Astrocyte (in vitro differentiated cells and primary cell): Measurements from ENCODE around the gene RABL2B. TPM values are rescaled to one million over a fixed set of nuclear protein-coding genes. Genes with fewer than 3 reads are reported as not detected.

ENCODE experiments used
- DNase-seq: peaks from one replicate; pipeline ENCODE4 v3.0.0-alpha.2; 2010; ENCODE audit warnings: low read depth
- FAIRE-seq: peaks from 2 replicates; lab custom pipeline; 2011; peaks lifted over from hg19 to GRCh38; lab: Jason Lieb, UNC
- H2AFZ ChIP-seq: 2 replicates; pipeline ENCODE4 v1.6.0; 2012; ENCODE audit warnings: low read depth, low read length, inconsistent platforms
- H3K27ac ChIP-seq: 2 replicates; pipeline ENCODE4 v1.5.1; 2011; ENCODE audit warnings: low read depth, low read length, inconsistent platforms
- H3K27me3 ChIP-seq: 2 replicates; pipeline ENCODE4 v1.6.0; 2011; ENCODE audit warnings: low read length, inconsistent platforms; ENCODE audit not compliant: insufficient read depth
- H3K36me3 ChIP-seq: 2 replicates; pipeline ENCODE4 v1.5.1; 2011; ENCODE audit warnings: low read length, inconsistent platforms; ENCODE audit not compliant: insufficient read depth
- H3K4me1 ChIP-seq: 2 replicates; pipeline ENCODE4 v1.5.1; 2011; ENCODE audit warnings: low read length, inconsistent platforms; ENCODE audit not compliant: insufficient read depth
- H3K4me2 ChIP-seq: 2 replicates; pipeline ENCODE4 v1.6.0; 2012; ENCODE audit warnings: low read length, inconsistent platforms
- H3K4me3 ChIP-seq: 2 replicates; pipeline ENCODE4 v1.5.1; 2011; ENCODE audit warnings: low read depth, mild to moderate bottlenecking, low read length, inconsistent platforms; ENCODE audit not compliant: insufficient read depth
- H3K79me2 ChIP-seq: 2 replicates; pipeline ENCODE4 v1.6.0; 2012; ENCODE audit warnings: mild to moderate bottlenecking, low read length, inconsistent platforms; ENCODE audit not compliant: insufficient read depth
- H3K9ac ChIP-seq: 2 replicates; pipeline ENCODE4 v1.6.0; 2012; ENCODE audit warnings: mild to moderate bottlenecking, low read length, inconsistent platforms
- H3K9me3 ChIP-seq: 2 replicates; pipeline ENCODE4 v1.5.1; 2012; ENCODE audit warnings: low read depth, mild to moderate bottlenecking, low read length, inconsistent platforms; ENCODE audit not compliant: insufficient read depth
- H4K20me1 ChIP-seq: 2 replicates; pipeline ENCODE4 v1.6.0; 2012; ENCODE audit warnings: low read length, inconsistent platforms; ENCODE audit not compliant: insufficient read depth
- H3K27ac Mint-ChIP-seq: one replicate; pipeline ENCODE4 v1.8.0; 2021; ENCODE audit warnings: mild to moderate bottlenecking, mixed read lengths; ENCODE audit not compliant: unreplicated experiment
- H3K27me3 Mint-ChIP-seq: one replicate; pipeline ENCODE4 v1.8.0; 2021; ENCODE audit warnings: low read depth, mixed read lengths; ENCODE audit not compliant: unreplicated experiment
- H3K36me3 Mint-ChIP-seq: one replicate; pipeline ENCODE4 v1.8.0; 2021; ENCODE audit warnings: low read depth, mixed read lengths; ENCODE audit not compliant: unreplicated experiment
- H3K4me1 Mint-ChIP-seq: one replicate; pipeline ENCODE4 v1.8.0; 2021; ENCODE audit warnings: low read depth, mixed read lengths; ENCODE audit not compliant: unreplicated experiment
- H3K4me3 Mint-ChIP-seq: one replicate; pipeline ENCODE4 v1.8.0; 2021; ENCODE audit warnings: mild to moderate bottlenecking, moderate library complexity, mixed read lengths; ENCODE audit not compliant: unreplicated experiment
- H3K9me3 Mint-ChIP-seq: one replicate; pipeline ENCODE4 v1.8.0; 2021; ENCODE audit warnings: mild to moderate bottlenecking, mixed read lengths; ENCODE audit not compliant: unreplicated experiment
- EZH2 ChIP-seq: IDR thresholded peaks from 2 replicates; pipeline ENCODE4 v1.6.1; 2012; ENCODE audit warnings: mild to moderate bottlenecking, low read length, inconsistent platforms; ENCODE audit not compliant: insufficient read depth
- total RNA-seq: library from RNA; stranded (reverse); gene quantifications from 2 replicates; pipeline ENCODE4 v1.2.1, GENCODE V29; 2021
- TF ChIP-seq, protein P1 (sequence below): IDR thresholded peaks from 2 replicates; pipeline ENCODE4 v1.5.1; 2011; ENCODE audit warnings: low read depth, mild to moderate bottlenecking, inconsistent platforms, low read length, moderate library complexity; ENCODE audit not compliant: insufficient read depth

RABL2B gene
- total RNA-seq, 1 donor from 2014 or later = 26.6 TPM

DNA sequence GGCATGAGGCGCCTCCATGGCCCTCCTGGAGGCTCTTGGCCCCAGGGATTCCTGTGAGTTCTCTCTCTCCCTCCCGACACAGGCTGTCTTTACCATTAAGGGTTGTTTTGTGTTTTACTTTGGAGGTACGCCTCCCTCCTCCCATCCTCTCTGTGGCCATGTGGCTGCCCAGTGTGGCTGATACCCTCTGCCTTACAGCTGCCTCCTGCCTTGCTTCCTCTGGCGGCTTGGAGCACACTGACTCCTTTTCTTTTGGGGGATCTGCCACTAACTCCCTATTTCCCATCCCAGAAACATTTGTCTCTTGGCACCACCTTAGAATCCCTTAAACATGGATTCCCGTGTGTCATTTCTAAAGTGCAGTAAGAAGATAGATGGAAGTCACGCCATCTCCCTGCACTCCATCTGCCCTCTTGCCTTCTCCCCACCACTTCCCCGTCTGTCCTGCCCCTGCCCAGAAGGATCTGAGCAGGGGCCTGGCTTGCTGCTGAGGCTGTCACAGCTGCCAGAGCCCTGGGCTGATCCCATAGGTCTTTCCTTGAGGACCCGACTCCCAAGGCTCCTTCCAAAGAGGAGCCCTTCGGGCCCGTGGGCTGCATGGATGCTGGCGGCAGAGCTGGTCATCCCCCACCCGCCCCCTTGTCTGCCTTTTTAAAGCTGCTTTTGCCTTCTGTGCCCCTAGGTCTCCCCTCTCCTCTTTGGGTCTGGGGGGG is 60.6 kb downstream of the RABL2B start:
- Histone ChIP-seq H3K4me3 (no peak overlapping the region), H3K4me2 (no peak overlapping the region), H3K36me3 (no peaks in the 10 kb centered on the region), H3K9me3 (no peaks in the 10 kb centered on the region), H3K9ac (no peak overlapping the region), H3K27me3 (no peaks in the 10 kb centered on the region), H4K20me1 (peaks cover 14% of the 10 kb centered on the region), H3K27ac (no peak overlapping the region), H3K79me2 (no peaks in the 10 kb centered on the region), H2AFZ (no peak overlapping the region), H3K4me1 (no peaks in the 10 kb centered on the region)
- H3K9me3 Mint-ChIP-seq = peaks cover 3% of the 10 kb centered on the region
- peaks cover 46% of the 10 kb centered on the region for H3K36me3 Mint-ChIP-seq
- H3K27me3 Mint-ChIP-seq = peaks cover 42% of the 10 kb centered on the region
- DNase-seq = no peak
- peak overlapping the region; percentile 19 for H3K27ac Mint-ChIP-seq
- peak overlapping the region; percentile 73 for H3K4me3 Mint-ChIP-seq
- no peak for FAIRE-seq
- H3K4me1 Mint-ChIP-seq = peaks cover 5% of the 10 kb centered on the region
- TF ChIP-seq, protein P1, sequence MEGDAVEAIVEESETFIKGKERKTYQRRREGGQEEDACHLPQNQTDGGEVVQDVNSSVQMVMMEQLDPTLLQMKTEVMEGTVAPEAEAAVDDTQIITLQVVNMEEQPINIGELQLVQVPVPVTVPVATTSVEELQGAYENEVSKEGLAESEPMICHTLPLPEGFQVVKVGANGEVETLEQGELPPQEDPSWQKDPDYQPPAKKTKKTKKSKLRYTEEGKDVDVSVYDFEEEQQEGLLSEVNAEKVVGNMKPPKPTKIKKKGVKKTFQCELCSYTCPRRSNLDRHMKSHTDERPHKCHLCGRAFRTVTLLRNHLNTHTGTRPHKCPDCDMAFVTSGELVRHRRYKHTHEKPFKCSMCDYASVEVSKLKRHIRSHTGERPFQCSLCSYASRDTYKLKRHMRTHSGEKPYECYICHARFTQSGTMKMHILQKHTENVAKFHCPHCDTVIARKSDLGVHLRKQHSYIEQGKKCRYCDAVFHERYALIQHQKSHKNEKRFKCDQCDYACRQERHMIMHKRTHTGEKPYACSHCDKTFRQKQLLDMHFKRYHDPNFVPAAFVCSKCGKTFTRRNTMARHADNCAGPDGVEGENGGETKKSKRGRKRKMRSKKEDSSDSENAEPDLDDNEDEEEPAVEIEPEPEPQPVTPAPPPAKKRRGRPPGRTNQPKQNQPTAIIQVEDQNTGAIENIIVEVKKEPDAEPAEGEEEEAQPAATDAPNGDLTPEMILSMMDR = no peak
- no peak for TF ChIP-seq EZH2

GRCh38 chr22:50722048-50722701 is 61.3 kb downstream of the RABL2B start:
- Histone ChIP-seq H3K4me1 (no peaks in the 10 kb centered on the region), H3K27ac (no peak overlapping the region), H3K79me2 (no peaks in the 10 kb centered on the region), H4K20me1 (peaks cover 14% of the 10 kb centered on the region), H3K9ac (no peak overlapping the region), H3K27me3 (no peaks in the 10 kb centered on the region), H3K4me2 (no peak overlapping the region), H3K36me3 (no peaks in the 10 kb centered on the region), H3K4me3 (no peak overlapping the region), H3K9me3 (no peaks in the 10 kb centered on the region), H2AFZ (no peak overlapping the region)
- H3K27ac Mint-ChIP-seq = no peak overlapping the region
- peaks cover 5% of the 10 kb centered on the region for H3K4me1 Mint-ChIP-seq
- H3K4me3 Mint-ChIP-seq = no peak overlapping the region
- H3K36me3 Mint-ChIP-seq = peaks cover 45% of the 10 kb centered on the region
- no peak for TF ChIP-seq EZH2
- TF ChIP-seq, protein P1 = no peak
- peaks cover 45% of the 10 kb centered on the region for H3K27me3 Mint-ChIP-seq
- DNase-seq = no peak
- peaks cover 3% of the 10 kb centered on the region for H3K9me3 Mint-ChIP-seq
- FAIRE-seq = no peak

DNA sequence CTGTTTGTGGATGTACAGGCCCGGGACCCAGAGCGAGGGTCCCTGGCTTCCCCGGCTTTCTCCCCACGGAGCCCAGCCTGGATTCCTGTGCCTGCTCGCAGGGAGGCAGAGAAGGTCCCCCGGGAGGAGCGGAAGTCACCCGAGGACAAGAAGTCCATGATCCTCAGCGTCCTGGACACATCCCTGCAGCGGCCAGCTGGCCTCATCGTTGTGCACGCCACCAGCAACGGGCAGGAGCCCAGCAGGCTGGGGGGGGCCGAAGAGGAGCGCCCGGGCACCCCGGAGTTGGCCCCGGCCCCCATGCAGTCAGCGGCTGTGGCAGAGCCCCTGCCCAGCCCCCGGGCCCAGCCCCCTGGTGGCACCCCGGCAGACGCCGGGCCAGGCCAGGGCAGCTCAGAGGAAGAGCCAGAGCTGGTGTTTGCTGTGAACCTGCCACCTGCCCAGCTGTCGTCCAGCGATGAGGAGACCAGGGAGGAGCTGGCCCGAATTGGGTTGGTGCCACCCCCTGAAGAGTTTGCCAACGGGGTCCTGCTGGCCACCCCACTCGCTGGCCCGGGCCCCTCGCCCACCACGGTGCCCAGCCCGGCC is 62.1 kb downstream of the RABL2B start:
- TF ChIP-seq, protein P1 = no peak
- no peak for TF ChIP-seq EZH2
- H2AFZ ChIP-seq = no peak overlapping the region
- H3K4me1 Mint-ChIP-seq = peaks cover 5% of the 10 kb centered on the region
- no peak overlapping the region for H3K27ac ChIP-seq
- DNase-seq = no peak
- no peaks in the 10 kb centered on the region for H3K4me1 ChIP-seq
- H3K4me2 ChIP-seq = no peak overlapping the region
- FAIRE-seq = no peak
- no peak overlapping the region for H3K4me3 ChIP-seq
- H3K27ac Mint-ChIP-seq = no peak overlapping the region
- no peak overlapping the region for H3K4me3 Mint-ChIP-seq
- H3K9ac ChIP-seq = no peak overlapping the region
- H3K79me2 ChIP-seq = no peaks in the 10 kb centered on the region
- peaks cover 8% of the 10 kb centered on the region for H3K9me3 Mint-ChIP-seq
- H3K27me3 ChIP-seq = no peaks in the 10 kb centered on the region
- H3K36me3 ChIP-seq = no peaks in the 10 kb centered on the region
- peaks cover 12% of the 10 kb centered on the region for H4K20me1 ChIP-seq
- peaks cover 51% of the 10 kb centered on the region for H3K27me3 Mint-ChIP-seq
- no peaks in the 10 kb centered on the region for H3K9me3 ChIP-seq
- peaks cover 45% of the 10 kb centered on the region for H3K36me3 Mint-ChIP-seq
